Neural cell (in vitro differentiated cells): ENCODE measurements around the gene CYP3A4. TPM values are rescaled to one million over a fixed set of nuclear protein-coding genes. Genes with fewer than 3 reads are reported as not detected.

ENCODE experiments used
- H2AFZ ChIP-seq: fragments of 200-600, 300-800 bp; sonication (generic), shearing (Covaris generic); 2 replicates; pipeline ENCODE4 v1.6.0; 2014; ENCODE audit warnings: low read depth, mild to moderate bottlenecking, antibody characterized with exemption, low read length, moderate library complexity
- H3F3A ChIP-seq: fragments of 200-600 bp; shearing (Covaris generic); 2 replicates; pipeline ENCODE4 v1.6.1; 2016; ENCODE audit warnings: mild to moderate bottlenecking, moderate library complexity, mixed read lengths, antibody characterized with exemption, low read length; ENCODE audit not compliant: insufficient read depth, poor library complexity, severe bottlenecking
- H3K27ac ChIP-seq: fragments of 200-600, 300-800 bp; sonication (generic), shearing (Covaris generic); 2 replicates; pipeline ENCODE4 v1.5.1; 2014; ENCODE audit warnings: mild to moderate bottlenecking, low read length, moderate library complexity
- H3K27me3 ChIP-seq: fragments of 300-800, 200-600 bp; sonication (generic), shearing (Covaris generic); 2 replicates; pipeline ENCODE4 v1.6.0; 2014; ENCODE audit warnings: mild to moderate bottlenecking, low read depth, low read length, moderate library complexity; ENCODE audit not compliant: insufficient read depth
- H3K36me3 ChIP-seq: fragments of 300-800, 200-600 bp; sonication (generic), shearing (Covaris generic); 2 replicates; pipeline ENCODE4 v1.5.1; 2014; ENCODE audit warnings: mild to moderate bottlenecking, antibody characterized with exemption, low read length, moderate library complexity; ENCODE audit not compliant: insufficient read depth
- H3K4me2 ChIP-seq: fragments of 300-800, 200-600 bp; sonication (generic), shearing (Covaris generic); 2 replicates; pipeline ENCODE4 v1.6.0; 2014; ENCODE audit warnings: mild to moderate bottlenecking, low read length
- H3K4me3 ChIP-seq: fragments of 300-800, 200-600 bp; sonication (generic), shearing (Covaris generic); 2 replicates; pipeline ENCODE4 v1.5.1; 2014; ENCODE audit warnings: mild to moderate bottlenecking, low read length, moderate library complexity
- H3K79me2 ChIP-seq: fragments of 200-600 bp; shearing (Covaris generic); replicated peaks from 2 replicates; pipeline ENCODE4 v1.6.0; 2014; ENCODE audit warnings: mild to moderate bottlenecking, low read length, moderate library complexity; ENCODE audit not compliant: insufficient read depth
- H3K9ac ChIP-seq: fragments of 300-800, 200-600 bp; sonication (generic), shearing (Covaris generic); 2 replicates; pipeline ENCODE4 v1.6.1; 2016; ENCODE audit warnings: mild to moderate bottlenecking, low read length, mixed read lengths
- H3K9me2 ChIP-seq: fragments of 200-600 bp; shearing (Covaris generic); 2 replicates; pipeline ENCODE4 v1.6.1; 2016; ENCODE audit warnings: mild to moderate bottlenecking, low read length, mixed read lengths; ENCODE audit not compliant: insufficient read depth
- H3K9me3 ChIP-seq: fragments of 200-600, 300-800 bp; sonication (generic), shearing (Covaris generic); 2 replicates; pipeline ENCODE4 v1.6.1; 2016; ENCODE audit warnings: mild to moderate bottlenecking, mixed run types, low read length, moderate library complexity, mixed read lengths
- H4K20me1 ChIP-seq: fragments of 200-600 bp; shearing (Covaris generic); 2 replicates; pipeline ENCODE4 v1.6.1; 2016; ENCODE audit warnings: mild to moderate bottlenecking, mixed run types; ENCODE audit not compliant: insufficient read depth
- EP300 ChIP-seq: fragments of 450-650 bp; conservative IDR thresholded peaks from 2 replicates; pipeline ENCODE4 v1.6.1; 2014; ENCODE audit warnings: antibody characterized with exemption, mild to moderate bottlenecking, moderate library complexity; ENCODE audit not compliant: poor library complexity, severe bottlenecking
- EZH2 ChIP-seq: fragments of 200-600, 300-800 bp; shearing (Covaris generic), sonication (generic); IDR thresholded peaks from 2 replicates; pipeline ENCODE4 v1.6.1; 2014; ENCODE audit warnings: antibody characterized with exemption, low read length, borderline replicate concordance, mild to moderate bottlenecking; ENCODE audit not compliant: insufficient read depth, poor library complexity, severe bottlenecking
- MXI1 ChIP-seq: fragments of 450-650 bp; conservative IDR thresholded peaks from 2 replicates; pipeline ENCODE4 v1.6.1; 2014; ENCODE audit warnings: antibody characterized with exemption, mild to moderate bottlenecking; ENCODE audit not compliant: poor library complexity, severe bottlenecking
- POLR2AphosphoS5 ChIP-seq: IDR thresholded peaks from 2 replicates; pipeline ENCODE4 v1.6.1; 2012
- RAD21 ChIP-seq: fragments of 450-650 bp; conservative IDR thresholded peaks from 2 replicates; pipeline ENCODE4 v1.6.1; 2014; ENCODE audit warnings: antibody characterized with exemption, mild to moderate bottlenecking, moderate library complexity
- SMC3 ChIP-seq: fragments of 450-650 bp; conservative IDR thresholded peaks from 2 replicates; pipeline ENCODE4 v1.6.1; 2014; ENCODE audit warnings: antibody characterized with exemption, mild to moderate bottlenecking, moderate library complexity; ENCODE audit not compliant: poor library complexity
- TAF1 ChIP-seq: IDR thresholded peaks from 2 replicates; pipeline ENCODE4 v1.6.1; 2012; ENCODE audit warnings: low read depth
- polyA minus RNA-seq: library from RNA; depleted of rRNA, polyadenylated mRNA; stranded (reverse); fragments of >200 nt; gene quantifications from 2 replicates; pipeline ENCODE4 v1.2.3, GENCODE V29; 2014
- polyA plus RNA-seq: library from polyadenylated mRNA; depleted of rRNA; stranded (reverse); fragments of >200 nt; gene quantifications from 2 replicates; pipeline ENCODE4 v1.2.3, GENCODE V29; 2014
- TF ChIP-seq, protein P1 (sequence below): fragments of 450-650 bp; IDR thresholded peaks from 2 replicates; pipeline ENCODE4 v1.5.1; 2014; ENCODE audit warnings: antibody characterized with exemption, mild to moderate bottlenecking, moderate library complexity; ENCODE audit not compliant: poor library complexity, severe bottlenecking
- TF ChIP-seq, protein P2 (sequence below): IDR thresholded peaks from 2 replicates; pipeline ENCODE4 v1.6.1; 2012; ENCODE audit warnings: borderline replicate concordance

Gene CYP3A4
- not detected in 2 replicates for polyA plus RNA-seq
- not detected in 2 replicates for polyA minus RNA-seq

DNA sequence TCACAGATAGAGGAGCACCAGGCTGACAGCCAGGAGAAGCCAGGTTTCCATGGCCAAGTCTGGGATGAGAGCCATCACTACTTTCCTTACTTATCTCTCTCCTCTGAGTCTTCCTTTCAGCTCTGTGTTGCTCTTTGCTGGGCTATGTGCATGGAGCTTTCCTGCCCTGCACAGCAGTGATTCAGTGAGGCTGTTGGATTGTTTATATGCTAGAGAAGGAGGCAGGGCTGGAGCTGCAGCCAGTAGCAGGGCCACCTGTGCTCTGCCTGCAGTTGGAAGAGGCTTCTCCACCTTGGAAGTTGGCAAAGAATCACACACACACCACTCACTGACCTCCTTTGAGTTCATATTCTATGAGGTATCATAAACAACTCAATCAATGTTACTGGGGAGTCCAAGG lies at the start of gene CYP3A4:
TSS of gene CYP3A4 (minus strand) at position 178 of the 400 bp plus-strand sequence. CDS start at position 75, 103 bp downstream.
- Histone ChIP-seq H3K9ac (no peak within 1 kb of the TSS), H3K9me3 (no peaks in the 10 kb centered on the region), H3K36me3 (no peaks in the 10 kb centered on the region), H2AFZ (no peak within 1 kb of the TSS), H3K4me3 (no peak within 1 kb of the TSS), H3K9me2 (no peaks in the 10 kb centered on the region), H3K79me2 (no peaks in the 10 kb centered on the region), H3K27me3 (no peaks in the 10 kb centered on the region), H3K4me2 (no peak within 1 kb of the TSS), H3K27ac (no peak within 1 kb of the TSS), H4K20me1 (no peaks in the 10 kb centered on the region), H3F3A (no peaks in the 10 kb centered on the region)
- TF ChIP-seq EZH2, result no peak

DNA sequence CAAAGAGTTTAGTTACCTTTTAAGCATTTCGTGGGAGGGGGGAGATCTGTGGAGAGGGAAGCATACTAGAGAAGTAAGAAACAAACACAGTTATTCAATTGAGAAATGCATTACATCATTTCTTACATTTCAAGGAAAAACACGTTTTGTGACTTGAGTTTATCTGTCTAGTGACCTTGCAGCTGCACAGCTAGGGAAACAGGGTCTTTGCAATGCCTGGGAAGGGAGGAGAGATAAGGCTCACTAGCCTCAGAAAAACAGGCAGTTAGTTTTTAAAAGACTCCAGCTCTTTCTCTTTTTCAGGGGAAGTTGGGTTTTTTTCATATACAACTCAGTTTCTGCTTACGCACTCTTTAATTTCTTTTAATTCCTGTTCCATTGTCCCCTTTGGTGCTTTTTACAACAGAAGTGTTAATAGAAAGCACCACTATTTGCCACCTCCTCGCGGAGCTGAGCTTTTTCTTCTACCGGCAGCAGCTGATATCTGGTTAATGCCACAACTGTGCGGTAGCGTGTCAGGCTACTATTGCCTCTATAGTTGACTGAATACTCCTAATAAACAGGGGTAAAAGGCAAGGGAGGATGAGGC lies 49.4 kb upstream of the CYP3A4 start:
- Histone ChIP-seq H2AFZ (no peak overlapping the region), H3K4me2 (no peak overlapping the region)

More for the DNA sequence above, 49.4 kb upstream of the CYP3A4 start:
- Histone ChIP-seq H3K9ac (no peak overlapping the region), H4K20me1 (no peaks in the 10 kb centered on the region), H3K4me3 (no peak overlapping the region), H3K27ac (no peak overlapping the region), H3K27me3 (no peaks in the 10 kb centered on the region), H3K9me2 (no peaks in the 10 kb centered on the region), H3K79me2 (no peaks in the 10 kb centered on the region), H3K36me3 (no peaks in the 10 kb centered on the region), H3K9me3 (no peaks in the 10 kb centered on the region), H3F3A (no peaks in the 10 kb centered on the region)
- TF ChIP-seq, protein P1, sequence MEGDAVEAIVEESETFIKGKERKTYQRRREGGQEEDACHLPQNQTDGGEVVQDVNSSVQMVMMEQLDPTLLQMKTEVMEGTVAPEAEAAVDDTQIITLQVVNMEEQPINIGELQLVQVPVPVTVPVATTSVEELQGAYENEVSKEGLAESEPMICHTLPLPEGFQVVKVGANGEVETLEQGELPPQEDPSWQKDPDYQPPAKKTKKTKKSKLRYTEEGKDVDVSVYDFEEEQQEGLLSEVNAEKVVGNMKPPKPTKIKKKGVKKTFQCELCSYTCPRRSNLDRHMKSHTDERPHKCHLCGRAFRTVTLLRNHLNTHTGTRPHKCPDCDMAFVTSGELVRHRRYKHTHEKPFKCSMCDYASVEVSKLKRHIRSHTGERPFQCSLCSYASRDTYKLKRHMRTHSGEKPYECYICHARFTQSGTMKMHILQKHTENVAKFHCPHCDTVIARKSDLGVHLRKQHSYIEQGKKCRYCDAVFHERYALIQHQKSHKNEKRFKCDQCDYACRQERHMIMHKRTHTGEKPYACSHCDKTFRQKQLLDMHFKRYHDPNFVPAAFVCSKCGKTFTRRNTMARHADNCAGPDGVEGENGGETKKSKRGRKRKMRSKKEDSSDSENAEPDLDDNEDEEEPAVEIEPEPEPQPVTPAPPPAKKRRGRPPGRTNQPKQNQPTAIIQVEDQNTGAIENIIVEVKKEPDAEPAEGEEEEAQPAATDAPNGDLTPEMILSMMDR, result no peak
- TF ChIP-seq, protein P2, sequence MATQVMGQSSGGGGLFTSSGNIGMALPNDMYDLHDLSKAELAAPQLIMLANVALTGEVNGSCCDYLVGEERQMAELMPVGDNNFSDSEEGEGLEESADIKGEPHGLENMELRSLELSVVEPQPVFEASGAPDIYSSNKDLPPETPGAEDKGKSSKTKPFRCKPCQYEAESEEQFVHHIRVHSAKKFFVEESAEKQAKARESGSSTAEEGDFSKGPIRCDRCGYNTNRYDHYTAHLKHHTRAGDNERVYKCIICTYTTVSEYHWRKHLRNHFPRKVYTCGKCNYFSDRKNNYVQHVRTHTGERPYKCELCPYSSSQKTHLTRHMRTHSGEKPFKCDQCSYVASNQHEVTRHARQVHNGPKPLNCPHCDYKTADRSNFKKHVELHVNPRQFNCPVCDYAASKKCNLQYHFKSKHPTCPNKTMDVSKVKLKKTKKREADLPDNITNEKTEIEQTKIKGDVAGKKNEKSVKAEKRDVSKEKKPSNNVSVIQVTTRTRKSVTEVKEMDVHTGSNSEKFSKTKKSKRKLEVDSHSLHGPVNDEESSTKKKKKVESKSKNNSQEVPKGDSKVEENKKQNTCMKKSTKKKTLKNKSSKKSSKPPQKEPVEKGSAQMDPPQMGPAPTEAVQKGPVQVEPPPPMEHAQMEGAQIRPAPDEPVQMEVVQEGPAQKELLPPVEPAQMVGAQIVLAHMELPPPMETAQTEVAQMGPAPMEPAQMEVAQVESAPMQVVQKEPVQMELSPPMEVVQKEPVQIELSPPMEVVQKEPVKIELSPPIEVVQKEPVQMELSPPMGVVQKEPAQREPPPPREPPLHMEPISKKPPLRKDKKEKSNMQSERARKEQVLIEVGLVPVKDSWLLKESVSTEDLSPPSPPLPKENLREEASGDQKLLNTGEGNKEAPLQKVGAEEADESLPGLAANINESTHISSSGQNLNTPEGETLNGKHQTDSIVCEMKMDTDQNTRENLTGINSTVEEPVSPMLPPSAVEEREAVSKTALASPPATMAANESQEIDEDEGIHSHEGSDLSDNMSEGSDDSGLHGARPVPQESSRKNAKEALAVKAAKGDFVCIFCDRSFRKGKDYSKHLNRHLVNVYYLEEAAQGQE, result no peak
- TF ChIP-seq TAF1 (no peak), POLR2AphosphoS5 (no peak), EZH2 (no peak), EP300 (no peak), SMC3 (no peak), MXI1 (no peak), RAD21 (no peak)
